Frontal cortex (tissue), 1 donor: ENCODE data around the gene PRMT3. TPM values are rescaled to one million over a fixed set of nuclear protein-coding genes. Genes with fewer than 3 reads are reported as not detected.

Experiments
- total RNA-seq: library from RNA; depleted of rRNA; stranded (reverse); fragments of >200 nt; gene quantifications from one replicate; pipeline ENCODE4 v1.2.3, GENCODE V29; 2014

PRMT3 gene
- total RNA-seq, 1 donor from 2014 or later: 23.6 TPM

Other genes starting within 250 kb of the PRMT3 start
- gene DBX1, start 227.2 kb upstream of the PRMT3 start, total RNA-seq: not detected
- 2.9 TPM for gene HTATIP2, start 24.0 kb upstream of the PRMT3 start, total RNA-seq
- not detected for gene SLC6A5, start 211.9 kb downstream of the PRMT3 start, total RNA-seq